Endothelial cell of umbilical vein (primary cell): ENCODE data around the gene DNAI2.

ENCODE experiments used
- CTCF ChIP-seq, 2 donors: IDR thresholded peaks; 1 replicate in 1 of 2; 2 replicates in 1 of 2; pipeline ENCODE4 v1.5.1; 2011; ENCODE audit warnings: low read length in 2 of 2, mild to moderate bottlenecking in 2 of 2, moderate library complexity in 2 of 2, control low read depth in 1 of 2, inconsistent platforms in 1 of 2, low read depth in 1 of 2; ENCODE audit not compliant: insufficient read depth in 1 of 2; ENCODE audit errors: extremely low read depth in 1 of 2
- EZH2 ChIP-seq: IDR thresholded peaks from 2 replicates; pipeline ENCODE4 v1.6.1; 2012; ENCODE audit warnings: borderline replicate concordance, low read depth, mild to moderate bottlenecking, moderate library complexity, low read length, inconsistent platforms; ENCODE audit not compliant: severe bottlenecking
- FOS ChIP-seq: IDR thresholded peaks from 2 replicates; pipeline ENCODE4 v1.6.1; 2011; ENCODE audit warnings: mild to moderate bottlenecking, low read length, moderate library complexity, borderline replicate concordance; ENCODE audit not compliant: insufficient read depth
- GATA2 ChIP-seq: IDR thresholded peaks from 2 replicates; pipeline ENCODE4 v1.7.0; 2011; ENCODE audit warnings: low read depth, mild to moderate bottlenecking, moderate library complexity, mixed read lengths, low read length; ENCODE audit not compliant: insufficient read length, insufficient read depth
- JUN ChIP-seq: IDR thresholded peaks from 2 replicates; pipeline ENCODE4 v1.6.1; 2011; ENCODE audit warnings: borderline replicate concordance, low read depth; ENCODE audit not compliant: insufficient read length, insufficient read depth
- MAX ChIP-seq: IDR thresholded peaks from 2 replicates; pipeline ENCODE4 v1.6.1; 2011; ENCODE audit not compliant: insufficient read depth, insufficient read length
- MYC ChIP-seq: IDR thresholded peaks from one replicate; pipeline ENCODE4 v1.6.1; 2011; ENCODE audit warnings: mild to moderate bottlenecking, low read depth, low read length
- POLR2A ChIP-seq: IDR thresholded peaks from 2 replicates; pipeline ENCODE4 v1.6.1; 2012; ENCODE audit warnings: low read depth, mild to moderate bottlenecking, control low read depth, low read length
- POLR2AphosphoS5 ChIP-seq: IDR thresholded peaks from 2 replicates; pipeline ENCODE4 v1.6.1; 2012; ENCODE audit warnings: low read depth, mild to moderate bottlenecking, control low read depth, low read length, moderate library complexity; ENCODE audit not compliant: insufficient read depth

- no peak for TF ChIP-seq POLR2A
- TF ChIP-seq CTCF (IDR thresholded peaks at IDR 0.05; ENCODE audit: extremely low read depth in 1 of 2, insufficient read depth in 1 of 2, low read depth in 1 of 2, low read length in 2 of 2): no peak
- no peak for TF ChIP-seq EZH2
- no peak for TF ChIP-seq GATA2
- TF ChIP-seq MYC: no peak
- no peak for TF ChIP-seq POLR2AphosphoS5
- no peak for TF ChIP-seq MAX
- TF ChIP-seq JUN: no peak
- TF ChIP-seq FOS: no peak
Measured at GRCh38 chr17:74318391-74318790, 44.4 kb downstream of the DNAI2 start.
